K562 (cell line): ENCODE data around the gene OVCA2. TPM values are rescaled to one million over a fixed set of nuclear protein-coding genes. Genes with fewer than 3 reads are reported as not detected.

Source experiments
- ADNP ChIP-seq: fragments of 200-800 bp; sonication (Bioruptor generic); IDR thresholded peaks from 2 replicates; pipeline ENCODE4 v1.6.1; 2016; ENCODE audit warnings: missing genetic modification characterization, missing compliant biosample characterization
- ARHGAP35 ChIP-seq: fragments of 450-650 bp; IDR thresholded peaks from 2 replicates; pipeline ENCODE4 v1.6.1; 2018; ENCODE audit not compliant: partially characterized antibody
- CBFA2T2 ChIP-seq: fragments of 450-650 bp; conservative IDR thresholded peaks from 2 replicates; pipeline ENCODE4 v1.6.1; 2017; ENCODE audit warnings: mild to moderate bottlenecking
- EWSR1 ChIP-seq: fragments of 450-650 bp; IDR thresholded peaks from 2 replicates; pipeline ENCODE4 v1.6.1; 2018; ENCODE audit warnings: borderline replicate concordance, mild to moderate bottlenecking, low read depth, moderate library complexity; ENCODE audit not compliant: partially characterized antibody
- GABPB1 ChIP-seq: sonication (generic); formaldehyde crosslinking; IDR thresholded peaks from 2 replicates; pipeline ENCODE4 v1.8.0; 2022; ENCODE audit warnings: mild to moderate bottlenecking, missing genetic modification reagents
- PURB ChIP-seq: sonication (generic); formaldehyde crosslinking; IDR thresholded peaks from 2 replicates; pipeline ENCODE4 v1.9.0; 2021; ENCODE audit warnings: low read depth, mild to moderate bottlenecking, missing genetic modification reagents
- polyA plus RNA-seq, 8 experiments: library from polyadenylated mRNA; depleted of rRNA in 4 of 8; stranded (reverse) in 5 of 8; unstranded in 3 of 8; fragments of >200 nt; fragmentation: Nextera tagmentation in 2 of 8; fragmentation: Illumina TruSeq in 1 of 8; extraction: Ambion mirVana in 2 of 8; extraction: Trizol in 1 of 8; gene quantifications; 2 replicates each; pipeline versions ENCODE4 v1.2.1 to v1.2.3, GENCODE V29; 2011 to 2014; ENCODE audit warnings: inconsistent platforms in 1 of 8, missing spikeins in 1 of 8
- total RNA-seq, 7 experiments: library from RNA; depleted of rRNA in 6 of 7; stranded (reverse); fragments of >200 nt in 6 of 7; fragmentation: Illumina TruSeq in 2 of 7; extraction: Trizol in 2 of 7; gene quantifications; 2 replicates each; pipeline versions ENCODE4 v1.2.1 to v1.2.3, GENCODE V29; 2011 to 2021; ENCODE audit warnings: low replicate concordance in 1 of 7
- TF ChIP-seq, protein P1 (sequence below): fragments of 200-600 bp; sonication (generic); IDR thresholded peaks from one replicate; pipeline ENCODE4 v1.6.1; 2012; ENCODE audit warnings: mild to moderate bottlenecking, low read depth, low read length, inconsistent platforms

Gene OVCA2
- total and polyA plus RNA-seq, 9 of the 15 experiments (the other 6 are each of a cell fraction or from before 2014, with no cell fraction given), result 3.0 to 23.7 (median 14.1) TPM

DNA sequence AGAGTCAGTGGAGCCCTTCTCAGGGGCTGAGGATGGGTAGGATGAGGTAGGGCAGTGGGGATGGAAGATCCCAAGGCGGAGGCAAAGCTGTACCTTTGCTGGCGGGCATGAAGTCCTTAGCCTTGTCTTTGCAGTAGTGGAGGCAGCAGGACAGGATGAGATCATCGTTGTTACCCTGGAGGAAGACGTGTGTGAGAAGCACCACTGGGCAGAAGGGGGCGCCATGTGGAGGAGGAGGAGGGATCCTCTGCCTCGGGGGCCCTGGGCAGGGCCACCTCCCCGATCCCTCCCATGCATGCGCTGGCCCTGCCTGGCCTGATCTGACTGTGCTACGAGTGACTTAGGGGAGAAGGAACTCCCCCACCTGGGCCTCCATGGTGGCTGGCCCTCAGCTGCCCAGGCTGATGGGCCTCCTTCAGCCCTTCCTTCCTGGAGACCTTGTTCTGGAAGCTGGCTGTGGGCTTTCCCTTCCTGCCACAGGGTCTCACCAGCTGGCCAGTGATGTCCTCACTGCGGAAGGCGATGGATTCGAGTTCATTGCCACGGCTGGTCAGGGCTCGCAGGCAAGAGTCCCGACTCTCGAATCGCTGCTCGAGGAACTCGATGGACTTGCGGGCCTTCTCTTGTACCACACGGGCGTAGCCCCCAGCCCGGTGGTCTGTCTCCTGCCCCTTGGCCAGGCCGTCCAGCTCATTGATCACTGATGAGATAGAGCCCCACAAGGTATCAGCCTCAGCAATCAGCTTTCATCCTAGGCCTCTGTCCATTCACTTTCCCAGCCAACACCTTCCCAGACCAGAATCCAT lies 23.4 kb downstream of the OVCA2 start (continued):
- TF ChIP-seq, protein P1, sequence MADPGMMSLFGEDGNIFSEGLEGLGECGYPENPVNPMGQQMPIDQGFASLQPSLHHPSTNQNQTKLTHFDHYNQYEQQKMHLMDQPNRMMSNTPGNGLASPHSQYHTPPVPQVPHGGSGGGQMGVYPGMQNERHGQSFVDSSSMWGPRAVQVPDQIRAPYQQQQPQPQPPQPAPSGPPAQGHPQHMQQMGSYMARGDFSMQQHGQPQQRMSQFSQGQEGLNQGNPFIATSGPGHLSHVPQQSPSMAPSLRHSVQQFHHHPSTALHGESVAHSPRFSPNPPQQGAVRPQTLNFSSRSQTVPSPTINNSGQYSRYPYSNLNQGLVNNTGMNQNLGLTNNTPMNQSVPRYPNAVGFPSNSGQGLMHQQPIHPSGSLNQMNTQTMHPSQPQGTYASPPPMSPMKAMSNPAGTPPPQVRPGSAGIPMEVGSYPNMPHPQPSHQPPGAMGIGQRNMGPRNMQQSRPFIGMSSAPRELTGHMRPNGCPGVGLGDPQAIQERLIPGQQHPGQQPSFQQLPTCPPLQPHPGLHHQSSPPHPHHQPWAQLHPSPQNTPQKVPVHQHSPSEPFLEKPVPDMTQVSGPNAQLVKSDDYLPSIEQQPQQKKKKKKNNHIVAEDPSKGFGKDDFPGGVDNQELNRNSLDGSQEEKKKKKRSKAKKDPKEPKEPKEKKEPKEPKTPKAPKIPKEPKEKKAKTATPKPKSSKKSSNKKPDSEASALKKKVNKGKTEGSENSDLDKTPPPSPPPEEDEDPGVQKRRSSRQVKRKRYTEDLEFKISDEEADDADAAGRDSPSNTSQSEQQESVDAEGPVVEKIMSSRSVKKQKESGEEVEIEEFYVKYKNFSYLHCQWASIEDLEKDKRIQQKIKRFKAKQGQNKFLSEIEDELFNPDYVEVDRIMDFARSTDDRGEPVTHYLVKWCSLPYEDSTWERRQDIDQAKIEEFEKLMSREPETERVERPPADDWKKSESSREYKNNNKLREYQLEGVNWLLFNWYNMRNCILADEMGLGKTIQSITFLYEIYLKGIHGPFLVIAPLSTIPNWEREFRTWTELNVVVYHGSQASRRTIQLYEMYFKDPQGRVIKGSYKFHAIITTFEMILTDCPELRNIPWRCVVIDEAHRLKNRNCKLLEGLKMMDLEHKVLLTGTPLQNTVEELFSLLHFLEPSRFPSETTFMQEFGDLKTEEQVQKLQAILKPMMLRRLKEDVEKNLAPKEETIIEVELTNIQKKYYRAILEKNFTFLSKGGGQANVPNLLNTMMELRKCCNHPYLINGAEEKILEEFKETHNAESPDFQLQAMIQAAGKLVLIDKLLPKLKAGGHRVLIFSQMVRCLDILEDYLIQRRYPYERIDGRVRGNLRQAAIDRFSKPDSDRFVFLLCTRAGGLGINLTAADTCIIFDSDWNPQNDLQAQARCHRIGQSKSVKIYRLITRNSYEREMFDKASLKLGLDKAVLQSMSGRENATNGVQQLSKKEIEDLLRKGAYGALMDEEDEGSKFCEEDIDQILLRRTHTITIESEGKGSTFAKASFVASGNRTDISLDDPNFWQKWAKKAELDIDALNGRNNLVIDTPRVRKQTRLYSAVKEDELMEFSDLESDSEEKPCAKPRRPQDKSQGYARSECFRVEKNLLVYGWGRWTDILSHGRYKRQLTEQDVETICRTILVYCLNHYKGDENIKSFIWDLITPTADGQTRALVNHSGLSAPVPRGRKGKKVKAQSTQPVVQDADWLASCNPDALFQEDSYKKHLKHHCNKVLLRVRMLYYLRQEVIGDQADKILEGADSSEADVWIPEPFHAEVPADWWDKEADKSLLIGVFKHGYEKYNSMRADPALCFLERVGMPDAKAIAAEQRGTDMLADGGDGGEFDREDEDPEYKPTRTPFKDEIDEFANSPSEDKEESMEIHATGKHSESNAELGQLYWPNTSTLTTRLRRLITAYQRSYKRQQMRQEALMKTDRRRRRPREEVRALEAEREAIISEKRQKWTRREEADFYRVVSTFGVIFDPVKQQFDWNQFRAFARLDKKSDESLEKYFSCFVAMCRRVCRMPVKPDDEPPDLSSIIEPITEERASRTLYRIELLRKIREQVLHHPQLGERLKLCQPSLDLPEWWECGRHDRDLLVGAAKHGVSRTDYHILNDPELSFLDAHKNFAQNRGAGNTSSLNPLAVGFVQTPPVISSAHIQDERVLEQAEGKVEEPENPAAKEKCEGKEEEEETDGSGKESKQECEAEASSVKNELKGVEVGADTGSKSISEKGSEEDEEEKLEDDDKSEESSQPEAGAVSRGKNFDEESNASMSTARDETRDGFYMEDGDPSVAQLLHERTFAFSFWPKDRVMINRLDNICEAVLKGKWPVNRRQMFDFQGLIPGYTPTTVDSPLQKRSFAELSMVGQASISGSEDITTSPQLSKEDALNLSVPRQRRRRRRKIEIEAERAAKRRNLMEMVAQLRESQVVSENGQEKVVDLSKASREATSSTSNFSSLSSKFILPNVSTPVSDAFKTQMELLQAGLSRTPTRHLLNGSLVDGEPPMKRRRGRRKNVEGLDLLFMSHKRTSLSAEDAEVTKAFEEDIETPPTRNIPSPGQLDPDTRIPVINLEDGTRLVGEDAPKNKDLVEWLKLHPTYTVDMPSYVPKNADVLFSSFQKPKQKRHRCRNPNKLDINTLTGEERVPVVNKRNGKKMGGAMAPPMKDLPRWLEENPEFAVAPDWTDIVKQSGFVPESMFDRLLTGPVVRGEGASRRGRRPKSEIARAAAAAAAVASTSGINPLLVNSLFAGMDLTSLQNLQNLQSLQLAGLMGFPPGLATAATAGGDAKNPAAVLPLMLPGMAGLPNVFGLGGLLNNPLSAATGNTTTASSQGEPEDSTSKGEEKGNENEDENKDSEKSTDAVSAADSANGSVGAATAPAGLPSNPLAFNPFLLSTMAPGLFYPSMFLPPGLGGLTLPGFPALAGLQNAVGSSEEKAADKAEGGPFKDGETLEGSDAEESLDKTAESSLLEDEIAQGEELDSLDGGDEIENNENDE, result no peak
- TF ChIP-seq ARHGAP35, result no peak
- TF ChIP-seq GABPB1 (CRISPR knock-in tag), result 0 out of 2 replicates have a peak, but pooled peaks have one; percentile 29
- no peak for TF ChIP-seq CBFA2T2
- TF ChIP-seq PURB, result no peak
- TF ChIP-seq EWSR1, result no peak
- no peak for TF ChIP-seq ADNP
